NCI-H2107 treated with DMSO at 0.1 percent for 48 hours (cell line): ENCODE results near the gene UBAP2L.
A peak's percentile ranks its signal among the peaks of the same experiment; 100 is the strongest.
"Not testable (repeated sequence)": the region's sequence is repeated elsewhere in the genome, so short reads cannot be mapped to it uniquely, and the experiment has no call there.

ENCODE experiments used
- DNase-seq: peaks from one replicate; lab custom pipeline; 2025; ENCODE audit not compliant: unreplicated experiment; lab: John Stamatoyannopoulos, UW

Gene UBAP2L

GRCh38 chr1:154241703-154242351 is 21.1 kb downstream of the UBAP2L start:
- DNase-seq = no peak

- DNase-seq = no peak
These were observed 32.9 kb downstream of the UBAP2L start for GRCh38 chr1:154253671-154254070.

GRCh38 chr1:154256686-154257085 is 35.9 kb downstream of the UBAP2L start:
- no peak for DNase-seq

GRCh38 chr1:154258784-154259183 is 38.0 kb downstream of the UBAP2L start:
- no peak for DNase-seq

- DNase-seq = no peak
These were observed 39.4 kb downstream of the UBAP2L start for GRCh38 chr1:154260127-154260526.

- no peak for DNase-seq
These were observed 42.9 kb downstream of the UBAP2L start for GRCh38 chr1:154263465-154264332.

GRCh38 chr1:154264454-154264853 is 43.7 kb downstream of the UBAP2L start:
- no peak for DNase-seq

- DNase-seq = no peak
These were observed 44.8 kb downstream of the UBAP2L start for GRCh38 chr1:154265586-154265985.

GRCh38 chr1:154270833-154271232 is 50.1 kb downstream of the UBAP2L start:
- DNase-seq = no peak

GRCh38 chr1:154272217-154272998 is 51.7 kb downstream of the UBAP2L start, which contains the start of gene HAX1:
Gene HAX1, plus strand, starts transcription at chr1:154272629. Its CDS starts 95 bp downstream, at chr1:154272724.
- peak; percentile 96 for DNase-seq

GRCh38 chr1:154272999-154273563 is 52.3 kb downstream of the UBAP2L start:
- DNase-seq = no peak

- DNase-seq = no peak
These were observed 56.0 kb downstream of the UBAP2L start for GRCh38 chr1:154276797-154277196.

- DNase-seq = not testable (repeated sequence)
These were observed 66.8 kb downstream of the UBAP2L start for GRCh38 chr1:154287591-154287990.

- no peak for DNase-seq
These were observed 67.9 kb downstream of the UBAP2L start for GRCh38 chr1:154288661-154289060.

GRCh38 chr1:154290921-154291320 is 70.2 kb downstream of the UBAP2L start:
- DNase-seq = no peak

- no peak for DNase-seq
These were observed 74.9 kb downstream of the UBAP2L start for GRCh38 chr1:154295408-154296235.

GRCh38 chr1:154301582-154301981 is 80.8 kb downstream of the UBAP2L start:
- DNase-seq = no peak

- no peak for DNase-seq
These were observed 84.0 kb downstream of the UBAP2L start for GRCh38 chr1:154304664-154305337.

- no peak for DNase-seq
These were observed 85.4 kb downstream of the UBAP2L start for GRCh38 chr1:154306151-154306550.
